Suprapubic skin (tissue), 3 donors: ENCODE data around the gene CACNG7.

Source experiments
- EP300 ChIP-seq: sonication (generic); formaldehyde crosslinking; IDR thresholded peaks from one replicate; pipeline ENCODE4 v1.6.1; 2017; ENCODE audit warnings: antibody characterized with exemption
- POLR2A ChIP-seq, 2 donors: fragments of 450-650 bp; IDR thresholded peaks; one replicate each; pipeline ENCODE4 v1.6.1; 2017; ENCODE audit warnings: antibody characterized with exemption in 2 of 2, mild to moderate bottlenecking in 2 of 2, moderate library complexity in 2 of 2
- TF ChIP-seq, protein P1 (sequence below), 2 donors: fragments of 200-600 bp in 1 of 2; fragments of 450-650 bp in 1 of 2; sonication (generic) in 1 of 2; IDR thresholded peaks; one replicate each; pipeline ENCODE4 v1.5.1; 2016 to 2019; ENCODE audit warnings: antibody characterized with exemption in 2 of 2, mild to moderate bottlenecking in 1 of 2, moderate library complexity in 1 of 2

DNA sequence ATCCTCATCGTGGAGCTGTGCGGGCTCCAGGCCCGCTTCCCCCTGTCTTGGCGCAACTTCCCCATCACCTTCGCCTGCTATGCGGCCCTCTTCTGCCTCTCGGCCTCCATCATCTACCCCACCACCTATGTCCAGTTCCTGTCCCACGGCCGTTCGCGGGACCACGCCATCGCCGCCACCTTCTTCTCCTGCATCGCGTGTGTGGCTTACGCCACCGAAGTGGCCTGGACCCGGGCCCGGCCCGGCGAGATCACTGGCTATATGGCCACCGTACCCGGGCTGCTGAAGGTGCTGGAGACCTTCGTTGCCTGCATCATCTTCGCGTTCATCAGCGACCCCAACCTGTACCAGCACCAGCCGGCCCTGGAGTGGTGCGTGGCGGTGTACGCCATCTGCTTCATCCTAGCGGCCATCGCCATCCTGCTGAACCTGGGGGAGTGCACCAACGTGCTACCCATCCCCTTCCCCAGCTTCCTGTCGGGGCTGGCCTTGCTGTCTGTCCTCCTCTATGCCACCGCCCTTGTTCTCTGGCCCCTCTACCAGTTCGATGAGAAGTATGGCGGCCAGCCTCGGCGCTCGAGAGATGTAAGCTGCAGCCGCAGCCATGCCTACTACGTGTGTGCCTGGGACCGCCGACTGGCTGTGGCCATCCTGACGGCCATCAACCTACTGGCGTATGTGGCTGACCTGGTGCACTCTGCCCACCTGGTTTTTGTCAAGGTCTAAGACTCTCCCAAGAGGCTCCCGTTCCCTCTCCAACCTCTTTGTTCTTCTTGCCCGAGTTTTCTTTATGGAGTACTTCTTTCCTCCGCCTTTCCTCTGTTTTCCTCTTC lies 35.1 kb upstream of the CACNG7 start:
- TF ChIP-seq POLR2A (IDR thresholded peaks at IDR 0.05) (no peak), EP300 (no peak)
- TF ChIP-seq, protein P1, sequence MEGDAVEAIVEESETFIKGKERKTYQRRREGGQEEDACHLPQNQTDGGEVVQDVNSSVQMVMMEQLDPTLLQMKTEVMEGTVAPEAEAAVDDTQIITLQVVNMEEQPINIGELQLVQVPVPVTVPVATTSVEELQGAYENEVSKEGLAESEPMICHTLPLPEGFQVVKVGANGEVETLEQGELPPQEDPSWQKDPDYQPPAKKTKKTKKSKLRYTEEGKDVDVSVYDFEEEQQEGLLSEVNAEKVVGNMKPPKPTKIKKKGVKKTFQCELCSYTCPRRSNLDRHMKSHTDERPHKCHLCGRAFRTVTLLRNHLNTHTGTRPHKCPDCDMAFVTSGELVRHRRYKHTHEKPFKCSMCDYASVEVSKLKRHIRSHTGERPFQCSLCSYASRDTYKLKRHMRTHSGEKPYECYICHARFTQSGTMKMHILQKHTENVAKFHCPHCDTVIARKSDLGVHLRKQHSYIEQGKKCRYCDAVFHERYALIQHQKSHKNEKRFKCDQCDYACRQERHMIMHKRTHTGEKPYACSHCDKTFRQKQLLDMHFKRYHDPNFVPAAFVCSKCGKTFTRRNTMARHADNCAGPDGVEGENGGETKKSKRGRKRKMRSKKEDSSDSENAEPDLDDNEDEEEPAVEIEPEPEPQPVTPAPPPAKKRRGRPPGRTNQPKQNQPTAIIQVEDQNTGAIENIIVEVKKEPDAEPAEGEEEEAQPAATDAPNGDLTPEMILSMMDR (IDR thresholded peaks at IDR 0.05), result no peak
